Brain microvascular endothelial cell (primary cell): ENCODE measurements around the gene C10orf71.

ENCODE experiments used
- DNase-seq: peaks from one replicate; pipeline ENCODE4 v3.0.0-alpha.2; 2020
- H3K27ac ChIP-seq: fragments of 250-450 bp; sonication (Bioruptor Pico); 2 replicates; pipeline ENCODE4 v1.5.1; 2020; ENCODE audit warnings: mild to moderate bottlenecking, moderate library complexity
- H3K27me3 ChIP-seq: fragments of 250-450 bp; sonication (Bioruptor Pico); replicated peaks from 2 replicates; pipeline ENCODE4 v1.5.1; 2020; ENCODE audit warnings: mild to moderate bottlenecking
- H3K36me3 ChIP-seq: fragments of 250-450 bp; sonication (Bioruptor Pico); replicated peaks from 2 replicates; pipeline ENCODE4 v1.5.1; 2020; ENCODE audit warnings: mild to moderate bottlenecking
- H3K4me3 ChIP-seq: 2 replicates; pipeline ENCODE4 v1.5.1; 2011; ENCODE audit warnings: low read depth, mild to moderate bottlenecking, control low read depth, low read length, moderate library complexity
- CTCF ChIP-seq: IDR thresholded peaks from 2 replicates; pipeline ENCODE4 v1.5.1; 2011; ENCODE audit warnings: low read depth, mild to moderate bottlenecking, moderate library complexity, low read length, control low read depth, inconsistent platforms; ENCODE audit errors: missing control alignments
- in situ Hi-C: cut with HindIII; loops from 2 replicates; pipeline ENCODE4 v1.10.0; 2017; ENCODE audit warnings: low sequenced_read_pairs, low pct_ligation_motif_present

The C10orf71 gene

GRCh38 chr10:49329146-49329505 is 30.2 kb downstream of the C10orf71 start:
- Histone ChIP-seq H3K4me3 (no peak overlapping the region), H3K27me3 (no peaks in the 10 kb centered on the region), H3K27ac (no peak overlapping the region), H3K36me3 (no peaks in the 10 kb centered on the region)
- no peak for DNase-seq
- in situ Hi-C loops, result no loop called here
- TF ChIP-seq CTCF, result no peak

GRCh38 chr10:49330127-49330665 is 31.2 kb downstream of the C10orf71 start:
- no peak overlapping the region for H3K27ac ChIP-seq
- no peaks in the 10 kb centered on the region for H3K27me3 ChIP-seq
- H3K4me3 ChIP-seq, result no peak overlapping the region
- H3K36me3 ChIP-seq, result no peaks in the 10 kb centered on the region
- no peak for TF ChIP-seq CTCF
- DNase-seq, result no peak
- in situ Hi-C loops, result no loop called here

GRCh38 chr10:49331431-49331830 is 32.5 kb downstream of the C10orf71 start:
- in situ Hi-C loops, result no loop called here
- no peaks in the 10 kb centered on the region for H3K36me3 ChIP-seq
- no peaks in the 10 kb centered on the region for H3K27me3 ChIP-seq
- no peak overlapping the region for H3K27ac ChIP-seq
- no peak for TF ChIP-seq CTCF
- DNase-seq, result no peak
- no peak overlapping the region for H3K4me3 ChIP-seq

GRCh38 chr10:49332333-49332732 is 33.4 kb downstream of the C10orf71 start:
- H3K27ac ChIP-seq, result no peak overlapping the region
- H3K36me3 ChIP-seq, result no peaks in the 10 kb centered on the region
- H3K4me3 ChIP-seq, result no peak overlapping the region
- no peak for DNase-seq
- in situ Hi-C loops, result no loop called here
- TF ChIP-seq CTCF, result no peak
- no peaks in the 10 kb centered on the region for H3K27me3 ChIP-seq

GRCh38 chr10:49332768-49333167 is 33.8 kb downstream of the C10orf71 start:
- no peaks in the 10 kb centered on the region for H3K36me3 ChIP-seq
- no peak for DNase-seq
- no peak for TF ChIP-seq CTCF
- no peak overlapping the region for H3K27ac ChIP-seq
- no peak overlapping the region for H3K4me3 ChIP-seq
- in situ Hi-C loops, result no loop called here
- H3K27me3 ChIP-seq, result no peaks in the 10 kb centered on the region

GRCh38 chr10:49333192-49333591 is 34.2 kb downstream of the C10orf71 start:
- TF ChIP-seq CTCF, result no peak
- no peak overlapping the region for H3K4me3 ChIP-seq
- in situ Hi-C loops, result no loop called here

More at GRCh38 chr10:49333192-49333591, 34.2 kb downstream of the C10orf71 start:
- no peaks in the 10 kb centered on the region for H3K36me3 ChIP-seq
- no peaks in the 10 kb centered on the region for H3K27me3 ChIP-seq
- no peak overlapping the region for H3K27ac ChIP-seq
- no peak for DNase-seq
